GM21381 (cell line): ENCODE results near the gene MTCP1.
A peak's percentile ranks its signal among the peaks of the same experiment; 100 is the strongest.

Source experiments
- ATAC-seq: cut with Tn5 transposase; IDR thresholded peaks from one replicate; pipeline ENCODE4 v1.9.1; 2021; ENCODE audit warnings: mild to moderate bottlenecking, moderate library complexity; ENCODE audit not compliant: unreplicated experiment

Gene MTCP1, protein sequence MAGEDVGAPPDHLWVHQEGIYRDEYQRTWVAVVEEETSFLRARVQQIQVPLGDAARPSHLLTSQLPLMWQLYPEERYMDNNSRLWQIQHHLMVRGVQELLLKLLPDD

GRCh38 chrX:155070975-155071693 lies at the start of gene MTCP1, which contains the start of the genes BRCC3 and CMC4:
TSS of gene MTCP1 (minus strand) at chrX:155071136. CDS start at chrX:155066010, 5,126 bp downstream.
TSS of gene BRCC3 (plus strand) at chrX:155071508. CDS start at chrX:155071528, 20 bp downstream.
TSS of gene CMC4 (minus strand) at chrX:155071136. CDS start at chrX:155064023, 7,113 bp downstream.
- ATAC-seq, result peak; percentile 87

- no peak for ATAC-seq
Measured at GRCh38 chrX:155115174-155115819, 44.4 kb upstream of the MTCP1 start.

DNA sequence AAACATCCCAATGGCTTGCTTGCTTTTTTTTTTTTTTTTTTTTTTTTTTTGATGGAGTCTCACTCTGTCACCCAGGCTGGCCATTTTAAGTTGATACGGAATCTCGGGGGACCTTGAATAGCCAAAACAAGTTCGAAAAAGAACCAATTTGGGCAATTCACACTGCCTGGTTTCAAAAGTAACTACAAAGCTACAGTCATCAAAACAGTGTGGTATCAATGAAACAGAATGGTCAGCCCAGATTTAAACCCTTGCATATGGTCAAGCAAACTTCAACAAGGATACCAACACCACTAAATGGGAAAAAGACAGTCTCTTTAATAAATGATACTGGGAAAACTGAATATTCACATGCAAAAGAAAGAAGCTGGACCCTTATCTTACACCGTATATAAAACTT lies 42.2 kb upstream of the MTCP1 start:
- no peak for ATAC-seq

GRCh38 chrX:155112171-155112570 lies 41.2 kb upstream of the MTCP1 start:
- ATAC-seq, result no peak

DNA sequence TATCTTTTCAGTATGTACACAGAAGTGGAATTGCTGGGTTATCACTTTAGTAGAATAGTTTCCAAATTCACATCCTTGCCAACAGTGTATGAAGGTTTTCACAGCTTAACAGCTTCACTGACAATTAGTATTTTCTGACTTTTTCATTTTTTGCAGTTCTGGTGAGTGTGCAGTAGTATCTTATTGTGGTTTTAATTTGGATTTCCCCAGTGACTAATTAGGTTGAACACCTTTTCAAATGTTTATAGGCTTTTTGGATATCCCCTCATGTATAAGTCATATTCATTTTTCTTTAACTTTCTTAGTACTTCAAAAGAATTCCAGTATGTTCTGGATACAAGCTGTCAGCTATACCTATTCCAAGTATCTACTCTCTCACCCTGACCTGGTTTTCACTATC lies 37.5 kb upstream of the MTCP1 start:
- no peak for ATAC-seq

- no peak for ATAC-seq
Measured at GRCh38 chrX:155105919-155106318, 35.0 kb upstream of the MTCP1 start.

- no peak for ATAC-seq
Measured at GRCh38 chrX:155094468-155095061, 23.6 kb upstream of the MTCP1 start.

- no peak for ATAC-seq
Measured at GRCh38 chrX:155086961-155087735, 16.2 kb upstream of the MTCP1 start.

DNA sequence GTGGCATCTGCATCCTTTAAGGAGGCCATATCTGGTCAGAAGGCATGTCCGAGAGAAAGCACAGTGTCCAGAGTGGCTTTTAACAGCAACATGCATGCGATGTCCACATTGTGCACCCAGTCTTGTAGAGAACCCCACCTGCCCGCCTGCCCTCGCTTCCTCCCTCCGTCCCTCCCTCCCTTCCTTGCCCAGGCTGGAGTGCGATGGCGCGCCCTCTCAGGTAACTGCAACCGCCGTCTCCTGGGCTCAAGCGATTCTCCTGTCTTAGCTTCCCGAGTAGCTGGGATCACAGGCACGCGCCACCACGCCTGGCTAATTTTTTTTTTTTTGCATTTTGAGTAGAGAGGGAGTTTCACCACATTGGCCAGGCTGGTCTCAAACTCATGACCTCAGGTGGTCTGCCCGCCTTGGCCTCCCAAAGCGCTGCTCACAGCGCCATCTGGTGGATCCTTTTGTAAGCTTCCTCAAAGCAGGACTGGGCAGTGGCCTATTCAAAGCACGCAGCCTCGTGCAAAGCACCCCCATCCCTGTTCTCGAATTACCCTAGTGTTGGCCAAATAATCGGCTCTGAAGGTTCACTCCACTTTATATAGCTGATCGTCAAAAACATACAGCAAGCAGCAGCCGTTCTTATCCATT lies 15.4 kb upstream of the MTCP1 start:
- no peak for ATAC-seq

GRCh38 chrX:155071694-155072280 lies 851 bp upstream of the MTCP1 start:
- no peak for ATAC-seq

GRCh38 chrX:155070663-155070974 lies 317 bp downstream of the MTCP1 start:
- peak; percentile 18 for ATAC-seq

- ATAC-seq, result no peak
Measured at GRCh38 chrX:155070038-155070437, 898 bp downstream of the MTCP1 start.

GRCh38 chrX:155069414-155069813 lies 1.5 kb downstream of the MTCP1 start:
- ATAC-seq, result no peak

DNA sequence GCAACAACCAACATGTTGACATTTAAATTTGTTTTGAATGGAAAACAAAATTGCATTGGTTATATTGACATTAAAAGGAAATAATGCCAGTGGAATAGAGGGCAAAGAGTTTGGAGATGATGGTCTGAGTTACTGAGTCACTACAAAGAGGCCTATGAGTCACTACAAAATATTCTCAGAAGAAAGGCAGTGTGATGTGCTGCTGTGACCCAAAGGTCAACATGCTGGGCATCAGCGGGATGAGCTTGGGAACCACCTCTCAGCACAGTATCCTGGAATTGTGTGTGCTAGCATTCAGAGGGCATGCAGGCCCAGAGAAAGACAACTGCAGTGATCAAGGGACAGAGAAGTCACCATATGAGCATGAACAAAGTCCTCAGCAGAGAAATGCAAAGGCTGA lies 2.8 kb downstream of the MTCP1 start:
- ATAC-seq, result no peak

GRCh38 chrX:155065035-155065734 lies 5.8 kb downstream of the MTCP1 start:
- no peak for ATAC-seq

- ATAC-seq, result no peak
Measured at GRCh38 chrX:155061760-155062159, 9.2 kb downstream of the MTCP1 start.

- ATAC-seq, result peak; percentile 64
Measured at GRCh38 chrX:155056877-155057792, 13.8 kb downstream of the MTCP1 start.

DNA sequence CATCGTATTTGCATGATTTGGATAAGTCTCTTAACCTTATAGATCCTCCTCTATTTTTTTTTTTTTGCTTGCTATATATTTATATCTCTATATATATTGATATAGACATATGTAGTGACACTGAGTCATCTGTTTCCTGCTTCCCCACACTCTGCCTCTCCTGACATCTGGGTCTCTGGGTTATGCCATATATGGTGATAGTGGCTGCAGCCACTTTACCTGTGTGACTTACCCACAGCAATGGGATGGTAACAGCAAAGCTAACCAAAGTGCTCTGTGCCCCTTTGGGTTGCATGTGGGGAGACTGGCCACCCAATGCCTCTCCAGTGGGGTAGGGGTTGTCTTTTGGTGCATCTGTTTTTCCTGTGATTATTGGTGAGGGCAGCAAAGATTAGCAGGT lies 14.5 kb downstream of the MTCP1 start:
- ATAC-seq, result no peak

GRCh38 chrX:155055494-155055893 lies 15.4 kb downstream of the MTCP1 start:
- no peak for ATAC-seq
